Uterus (tissue), 2 donors: ENCODE results near the gene TIFAB.

Source experiments
- POLR2A ChIP-seq, 2 donors: fragments of 450-650 bp; IDR thresholded peaks; one replicate each; pipeline ENCODE4 v1.6.1; 2016; ENCODE audit warnings: antibody characterized with exemption in 2 of 2, mild to moderate bottlenecking in 1 of 2, moderate library complexity in 1 of 2
- TF ChIP-seq, protein P1 (sequence below), 4 experiments: fragments of 200-600 bp in 2 of 4; fragments of 450-650 bp in 2 of 4; sonication (generic) in 2 of 4; IDR thresholded peaks; one replicate each; pipeline ENCODE4 v1.5.1; 2016 to 2019; ENCODE audit warnings: antibody characterized with exemption in 4 of 4, mild to moderate bottlenecking in 2 of 4, moderate library complexity in 1 of 4

- TF ChIP-seq, protein P1, sequence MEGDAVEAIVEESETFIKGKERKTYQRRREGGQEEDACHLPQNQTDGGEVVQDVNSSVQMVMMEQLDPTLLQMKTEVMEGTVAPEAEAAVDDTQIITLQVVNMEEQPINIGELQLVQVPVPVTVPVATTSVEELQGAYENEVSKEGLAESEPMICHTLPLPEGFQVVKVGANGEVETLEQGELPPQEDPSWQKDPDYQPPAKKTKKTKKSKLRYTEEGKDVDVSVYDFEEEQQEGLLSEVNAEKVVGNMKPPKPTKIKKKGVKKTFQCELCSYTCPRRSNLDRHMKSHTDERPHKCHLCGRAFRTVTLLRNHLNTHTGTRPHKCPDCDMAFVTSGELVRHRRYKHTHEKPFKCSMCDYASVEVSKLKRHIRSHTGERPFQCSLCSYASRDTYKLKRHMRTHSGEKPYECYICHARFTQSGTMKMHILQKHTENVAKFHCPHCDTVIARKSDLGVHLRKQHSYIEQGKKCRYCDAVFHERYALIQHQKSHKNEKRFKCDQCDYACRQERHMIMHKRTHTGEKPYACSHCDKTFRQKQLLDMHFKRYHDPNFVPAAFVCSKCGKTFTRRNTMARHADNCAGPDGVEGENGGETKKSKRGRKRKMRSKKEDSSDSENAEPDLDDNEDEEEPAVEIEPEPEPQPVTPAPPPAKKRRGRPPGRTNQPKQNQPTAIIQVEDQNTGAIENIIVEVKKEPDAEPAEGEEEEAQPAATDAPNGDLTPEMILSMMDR (IDR thresholded peaks at IDR 0.05): no peak
- no peak for TF ChIP-seq POLR2A (IDR thresholded peaks at IDR 0.05)
Observed at GRCh38 chr5:135439231-135440205, 12.6 kb downstream of the TIFAB start.
